Gastrocnemius medialis (tissue), 4 donors: ENCODE results near the gene ICAM4. TPM values are rescaled to one million over a fixed set of nuclear protein-coding genes. Genes with fewer than 3 reads are reported as not detected.

Experiments used
- ATAC-seq, 2 donors: fragments of 150-250 bp; one replicate each; pipeline ENCODE4 v1.9.1; 2016
- DNase-seq, 2 donors: peaks; one replicate each; pipeline ENCODE4 v3.0.0-alpha.2; 2019
- H3K27ac ChIP-seq, 4 donors: fragments of 200-600 bp; sonication (generic); 1 replicate in 1 of 4; 2 replicates in 3 of 4; pipeline ENCODE4 v1.5.1; 2016 to 2018; ENCODE audit warnings: mild to moderate bottlenecking in 2 of 4, moderate library complexity in 1 of 4
- H3K27me3 ChIP-seq, 3 donors: fragments of 200-600 bp; sonication (generic) in 2 of 3; 1 replicate in 1 of 3; 2 replicates in 2 of 3; pipeline versions ENCODE4 v1.5.1 to v1.6.0; 2016 to 2019; ENCODE audit warnings: mild to moderate bottlenecking in 1 of 3, moderate library complexity in 1 of 3
- H3K36me3 ChIP-seq, 2 donors: fragments of 200-600 bp; sonication (generic) in 1 of 2; one replicate each; pipeline ENCODE4 v1.5.1; 2017 to 2018
- H3K4me1 ChIP-seq, 2 donors: fragments of 200-600 bp; sonication (generic) in 1 of 2; one replicate each; pipeline ENCODE4 v1.5.1; 2016 to 2017; ENCODE audit warnings: mild to moderate bottlenecking in 2 of 2
- H3K4me3 ChIP-seq, 4 donors: fragments of 200-600 bp; sonication (generic) in 3 of 4; 1 replicate in 1 of 4; 2 replicates in 3 of 4; pipeline ENCODE4 v1.5.1; 2016 to 2019; ENCODE audit warnings: mild to moderate bottlenecking in 2 of 4
- H3K9me3 ChIP-seq, 3 donors: fragments of 200-600 bp; sonication (generic) in 2 of 3; 1 replicate in 1 of 3; 2 replicates in 2 of 3; pipeline ENCODE4 v1.5.1; 2016 to 2019
- POLR2A ChIP-seq, 2 donors: fragments of 450-650 bp; IDR thresholded peaks; one replicate each; pipeline ENCODE4 v1.6.1; 2017; ENCODE audit warnings: antibody characterized with exemption in 2 of 2, mild to moderate bottlenecking in 2 of 2, moderate library complexity in 2 of 2
- in situ Hi-C, 4 donors: fragments of 200-750 bp; cut with MboI; loops; one replicate each; pipeline versions ENCODE4 v1.15.0 to v1.8.0; 2017; ENCODE audit warnings: low sequenced_read_pairs in 4 of 4
- intact Hi-C: fragments of 100-400 bp; cut with DNase I; formaldehyde crosslinking; loops from one replicate; pipeline ENCODE4 v1.15.1; 2023; ENCODE audit warnings: low total_unique reads
- total RNA-seq, 4 donors: library from RNA; depleted of rRNA; stranded (reverse); fragments of >200 nt; gene quantifications; one replicate each; pipeline versions ENCODE4 v1.1.0 to v1.2.3, GENCODE V29; 2016
- TF ChIP-seq, protein P1 (sequence below), 5 experiments: fragments of 450-650 bp in 3 of 5; fragments of 200-600 bp in 2 of 5; sonication (generic) in 2 of 5; IDR thresholded peaks in 4 of 5; conservative IDR thresholded peaks in 1 of 5; 1 replicate in 4 of 5; 2 replicates in 1 of 5; pipeline ENCODE4 v1.5.1; 2016 to 2019; ENCODE audit warnings: antibody characterized with exemption in 5 of 5, mild to moderate bottlenecking in 3 of 5, moderate library complexity in 3 of 5

The ICAM4 gene
- total RNA-seq, 4 donors from 2014 or later, result not detected

GRCh38 chr19:10318807-10319682 is 32.3 kb downstream of the ICAM4 start:
- no peak for TF ChIP-seq POLR2A (IDR thresholded peaks at IDR 0.05)
- TF ChIP-seq, protein P1, sequence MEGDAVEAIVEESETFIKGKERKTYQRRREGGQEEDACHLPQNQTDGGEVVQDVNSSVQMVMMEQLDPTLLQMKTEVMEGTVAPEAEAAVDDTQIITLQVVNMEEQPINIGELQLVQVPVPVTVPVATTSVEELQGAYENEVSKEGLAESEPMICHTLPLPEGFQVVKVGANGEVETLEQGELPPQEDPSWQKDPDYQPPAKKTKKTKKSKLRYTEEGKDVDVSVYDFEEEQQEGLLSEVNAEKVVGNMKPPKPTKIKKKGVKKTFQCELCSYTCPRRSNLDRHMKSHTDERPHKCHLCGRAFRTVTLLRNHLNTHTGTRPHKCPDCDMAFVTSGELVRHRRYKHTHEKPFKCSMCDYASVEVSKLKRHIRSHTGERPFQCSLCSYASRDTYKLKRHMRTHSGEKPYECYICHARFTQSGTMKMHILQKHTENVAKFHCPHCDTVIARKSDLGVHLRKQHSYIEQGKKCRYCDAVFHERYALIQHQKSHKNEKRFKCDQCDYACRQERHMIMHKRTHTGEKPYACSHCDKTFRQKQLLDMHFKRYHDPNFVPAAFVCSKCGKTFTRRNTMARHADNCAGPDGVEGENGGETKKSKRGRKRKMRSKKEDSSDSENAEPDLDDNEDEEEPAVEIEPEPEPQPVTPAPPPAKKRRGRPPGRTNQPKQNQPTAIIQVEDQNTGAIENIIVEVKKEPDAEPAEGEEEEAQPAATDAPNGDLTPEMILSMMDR (IDR thresholded peaks at IDR 0.05 in 4 of 5, conservative IDR thresholded peaks at IDR 0.05 in 1 of 5), result no peak
- in situ Hi-C loops, result no loop called here
- peaks cover 8 to 12% of the 10 kb centered on the region in 2 donors for H3K4me1 ChIP-seq
- no peak overlapping the region for H3K27ac ChIP-seq
- no peaks in the 10 kb centered on the region for H3K27me3 ChIP-seq
- intact Hi-C loops, result no loop called here
- no peak for DNase-seq
- peaks cover 0 to 74% of the 10 kb centered on the region in 2 donors for H3K36me3 ChIP-seq
- ATAC-seq, result no peak
- no peak overlapping the region for H3K4me3 ChIP-seq
- H3K9me3 ChIP-seq, result no peaks in the 10 kb centered on the region

DNA sequence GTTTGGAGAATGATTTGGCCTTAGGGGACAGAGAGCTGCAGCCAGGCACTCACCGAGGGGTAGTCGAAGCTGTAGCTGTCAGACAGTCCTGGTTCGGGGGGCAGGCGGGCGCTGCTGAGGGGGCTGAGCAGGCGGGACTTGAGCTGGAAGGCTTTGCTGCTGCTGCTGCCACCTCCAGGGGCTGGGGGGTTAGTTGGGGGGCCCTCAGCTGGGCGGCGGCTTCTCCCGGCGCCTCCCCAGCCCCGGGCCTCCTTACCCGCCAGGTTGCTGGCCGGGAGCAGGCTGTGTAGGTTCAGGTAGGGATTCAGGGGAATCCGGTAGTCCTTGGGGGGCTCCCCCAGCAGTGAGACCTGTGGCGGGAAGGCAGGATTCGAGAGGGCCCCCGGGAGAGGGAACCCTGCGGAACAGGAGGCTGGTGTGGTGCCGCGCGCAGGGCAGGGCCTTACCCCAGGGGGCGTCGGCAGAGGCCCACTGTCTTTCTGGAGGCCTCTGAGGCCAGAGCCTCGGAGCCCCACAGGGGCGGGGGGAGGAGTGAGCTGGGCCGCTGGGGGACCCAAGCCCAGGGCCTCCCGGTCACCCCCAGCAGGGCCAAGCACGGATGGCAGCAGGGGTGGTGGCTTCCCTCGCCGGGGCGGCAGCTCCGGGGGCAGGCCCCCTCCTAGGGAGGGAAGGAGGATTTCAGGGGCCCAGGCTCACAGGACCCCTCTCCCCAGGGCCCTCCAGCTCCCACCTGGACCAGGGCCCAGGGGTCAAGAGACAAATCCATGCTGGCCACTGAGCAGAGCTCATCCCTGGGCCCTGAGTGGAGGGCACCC is 34.1 kb downstream of the ICAM4 start:
- no peak for ATAC-seq
- in situ Hi-C loops, result no loop called here
- Histone ChIP-seq H3K4me3 (no peak overlapping the region), H3K27me3 (no peaks in the 10 kb centered on the region), H3K36me3 (peaks cover 0 to 91% of the 10 kb centered on the region in 2 donors), H3K27ac (no peak overlapping the region), H3K4me1 (peaks cover 4% of the 10 kb centered on the region in 2 donors), H3K9me3 (no peaks in the 10 kb centered on the region)
- intact Hi-C loops, result no loop called here
- no peak for DNase-seq
- TF ChIP-seq, protein P1 (IDR thresholded peaks at IDR 0.05 in 4 of 5, conservative IDR thresholded peaks at IDR 0.05 in 1 of 5), result no peak
- TF ChIP-seq POLR2A (IDR thresholded peaks at IDR 0.05), result no peak

GRCh38 chr19:10321417-10321797 is 34.7 kb downstream of the ICAM4 start:
- TF ChIP-seq POLR2A (IDR thresholded peaks at IDR 0.05), result no peak
- TF ChIP-seq, protein P1 (IDR thresholded peaks at IDR 0.05 in 4 of 5, conservative IDR thresholded peaks at IDR 0.05 in 1 of 5), result no peak
- no peak overlapping the region for H3K4me3 ChIP-seq
- no peaks in the 10 kb centered on the region for H3K27me3 ChIP-seq
- no peak overlapping the region for H3K27ac ChIP-seq
- DNase-seq (no peak), ATAC-seq (no peak)
- in situ Hi-C loops, result no loop called here
- H3K4me1 ChIP-seq, result no peaks in the 10 kb centered on the region
- H3K9me3 ChIP-seq, result no peaks in the 10 kb centered on the region
- intact Hi-C loops, result no loop called here
- peaks cover 0 to 97% of the 10 kb centered on the region in 2 donors for H3K36me3 ChIP-seq

- TF ChIP-seq, protein P1 (IDR thresholded peaks at IDR 0.05 in 4 of 5, conservative IDR thresholded peaks at IDR 0.05 in 1 of 5), result no peak
- no peak for TF ChIP-seq POLR2A (IDR thresholded peaks at IDR 0.05)
- peaks cover 0 to 98% of the 10 kb centered on the region in 2 donors for H3K36me3 ChIP-seq
- H3K27ac ChIP-seq, result no peak overlapping the region
- intact Hi-C loops (no loop called here), in situ Hi-C loops (no loop called here)
- no peaks in the 10 kb centered on the region for H3K4me1 ChIP-seq
- ATAC-seq (no peak), DNase-seq (no peak)
- no peaks in the 10 kb centered on the region for H3K9me3 ChIP-seq
- no peak overlapping the region for H3K4me3 ChIP-seq
- H3K27me3 ChIP-seq, result no peaks in the 10 kb centered on the region
Observed at GRCh38 chr19:10321874-10322835, 35.4 kb downstream of the ICAM4 start.
